Measurements from ENCODE around the gene C10orf90. TPM values are rescaled to one million over a fixed set of nuclear protein-coding genes. Genes with fewer than 3 reads are reported as not detected.

The C10orf90 gene
- total and polyA plus RNA-seq, 2 donors (not counting 3 experiments of a cell fraction or from before 2014, with no cell fraction given) = not detected

DNA sequence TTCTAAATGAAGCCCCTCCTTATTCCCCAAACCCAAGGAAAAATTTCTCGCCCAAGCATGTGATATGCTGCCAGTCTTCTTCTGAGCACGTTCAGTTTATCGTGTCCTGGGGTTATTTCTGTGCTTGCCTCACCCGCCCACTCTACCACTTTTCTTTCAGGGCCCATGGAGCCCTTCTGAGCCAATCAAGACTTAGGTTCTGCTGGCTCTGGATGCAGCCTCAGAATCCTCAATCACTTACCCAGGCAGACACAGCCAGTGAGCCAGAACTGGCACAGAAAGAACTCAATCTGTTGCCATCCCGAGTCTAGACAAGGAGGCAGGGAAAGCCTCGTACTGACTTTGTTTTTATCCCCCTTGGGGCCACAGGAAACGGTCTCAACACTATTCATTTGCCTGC, 34.2 kb upstream of the C10orf90 start:
- Histone ChIP-seq H3K9me3 (replicated peaks; ENCODE audit: control insufficient read depth, insufficient read depth, low read length) (peaks cover 1% of the 10 kb centered on the region), H3K9ac (replicated peaks; ENCODE audit: extremely low read depth, insufficient read depth, low read length) (no peak overlapping the region), H4K20me1 (replicated peaks; ENCODE audit: control insufficient read depth, extremely low read depth, insufficient read depth, low read length) (no peaks in the 10 kb centered on the region), H3K4me2 (ENCODE audit: insufficient read depth, low read length) (no peak overlapping the region), H3K9me1 (replicated peaks; ENCODE audit: control insufficient read depth, extremely low read depth, insufficient read depth, low read length) (no peaks in the 10 kb centered on the region), H3K27me3 (ENCODE audit: control insufficient read depth in 2 of 2, insufficient read depth in 2 of 2, low read length in 2 of 2) (no peaks in the 10 kb centered on the region), H3K4me3 (replicated peaks in 1 of 3; ENCODE audit: insufficient read depth in 1 of 3, low read depth in 1 of 3, low read length in 3 of 3) (no peak overlapping the region), H2AFZ (ENCODE audit: low read depth, low read length) (no peak overlapping the region), H3K4me1 (ENCODE audit: control insufficient read depth, extremely low read depth, insufficient read depth, low read length) (no peaks in the 10 kb centered on the region), H3K79me2 (ENCODE audit: control insufficient read depth, insufficient read depth, low read length) (no peaks in the 10 kb centered on the region), H3K27ac (ENCODE audit: insufficient read depth, low read depth, low read length) (no peak overlapping the region), H3K36me3 (ENCODE audit: control insufficient read depth in 2 of 2, extremely low read depth in 1 of 2, insufficient read depth in 2 of 2, low read length in 2 of 2) (no peaks in the 10 kb centered on the region)
- intact Hi-C loops (cut with micrococcal nuclease) = no loop called here
- FAIRE-seq = no peak
- dilution Hi-C loops (cut with MboI; ENCODE audit: extremely low pct_ligation_motif_present, low sequenced_read_pairs) = no loop called here
- no peak for TF ChIP-seq GATA2 (IDR thresholded peaks at IDR 0.05; ENCODE audit: insufficient read depth, insufficient read length, low read depth, low read length)
- TF ChIP-seq, protein P1, sequence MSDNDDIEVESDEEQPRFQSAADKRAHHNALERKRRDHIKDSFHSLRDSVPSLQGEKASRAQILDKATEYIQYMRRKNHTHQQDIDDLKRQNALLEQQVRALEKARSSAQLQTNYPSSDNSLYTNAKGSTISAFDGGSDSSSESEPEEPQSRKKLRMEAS (IDR thresholded peaks at IDR 0.05; ENCODE audit: insufficient read depth, insufficient read length) = no peak
- no peak for TF ChIP-seq EZH2 (IDR thresholded peaks at IDR 0.05; ENCODE audit: borderline replicate concordance, low read depth, low read length, severe bottlenecking)
- no peak for TF ChIP-seq JUN (IDR thresholded peaks at IDR 0.05; ENCODE audit: borderline replicate concordance, insufficient read depth, insufficient read length, low read depth)
- TF ChIP-seq, protein P2, sequence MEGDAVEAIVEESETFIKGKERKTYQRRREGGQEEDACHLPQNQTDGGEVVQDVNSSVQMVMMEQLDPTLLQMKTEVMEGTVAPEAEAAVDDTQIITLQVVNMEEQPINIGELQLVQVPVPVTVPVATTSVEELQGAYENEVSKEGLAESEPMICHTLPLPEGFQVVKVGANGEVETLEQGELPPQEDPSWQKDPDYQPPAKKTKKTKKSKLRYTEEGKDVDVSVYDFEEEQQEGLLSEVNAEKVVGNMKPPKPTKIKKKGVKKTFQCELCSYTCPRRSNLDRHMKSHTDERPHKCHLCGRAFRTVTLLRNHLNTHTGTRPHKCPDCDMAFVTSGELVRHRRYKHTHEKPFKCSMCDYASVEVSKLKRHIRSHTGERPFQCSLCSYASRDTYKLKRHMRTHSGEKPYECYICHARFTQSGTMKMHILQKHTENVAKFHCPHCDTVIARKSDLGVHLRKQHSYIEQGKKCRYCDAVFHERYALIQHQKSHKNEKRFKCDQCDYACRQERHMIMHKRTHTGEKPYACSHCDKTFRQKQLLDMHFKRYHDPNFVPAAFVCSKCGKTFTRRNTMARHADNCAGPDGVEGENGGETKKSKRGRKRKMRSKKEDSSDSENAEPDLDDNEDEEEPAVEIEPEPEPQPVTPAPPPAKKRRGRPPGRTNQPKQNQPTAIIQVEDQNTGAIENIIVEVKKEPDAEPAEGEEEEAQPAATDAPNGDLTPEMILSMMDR (IDR thresholded peaks at IDR 0.05; ENCODE audit: extremely low read depth in 1 of 2, insufficient read depth in 1 of 2, low read depth in 1 of 2, low read length in 2 of 2) = no peak
- no peak for TF ChIP-seq POLR2A (IDR thresholded peaks at IDR 0.05; ENCODE audit: low read depth, low read length)
- no peak for TF ChIP-seq FOS (IDR thresholded peaks at IDR 0.05; ENCODE audit: borderline replicate concordance, insufficient read depth, low read length)
- TF ChIP-seq POLR2AphosphoS5 (IDR thresholded peaks at IDR 0.05; ENCODE audit: insufficient read depth, low read depth, low read length) = no peak
- TF ChIP-seq MYC (IDR thresholded peaks at IDR 0.05; ENCODE audit: low read depth, low read length) = no peak
- ChIA-PET CTCF (no interaction called here), POLR2A (no interaction called here)
- no peak for DNase-seq (ENCODE audit: low read depth, low spot score)
- BruUV-seq (replicated peaks) = no TSS peak
